Neural progenitor cell (in vitro differentiated cells): ENCODE data around the gene HUNK.

ENCODE experiments used
- CTCF ChIP-seq: fragments of 200-600 bp; sonication (generic); IDR thresholded peaks from 2 replicates; pipeline ENCODE4 v1.5.1; 2017; ENCODE audit warnings: antibody characterized with exemption, mild to moderate bottlenecking
- EZH2phosphoT487 ChIP-seq: fragments of 200-600 bp; sonication (generic); IDR thresholded peaks from 2 replicates; pipeline ENCODE4 v1.6.1; 2017; ENCODE audit warnings: antibody characterized with exemption

GRCh38 chr21:31926498-31926897 is 53.7 kb downstream of the HUNK start:
- TF ChIP-seq CTCF: no peak
- TF ChIP-seq EZH2phosphoT487: no peak
